Spleen (tissue), 7 donors: ENCODE measurements around the gene RALBP1.

Source experiments
- POLR2AphosphoS5 ChIP-seq, 3 donors: sonication (generic); formaldehyde crosslinking; IDR thresholded peaks; one replicate each; pipeline ENCODE4 v1.5.1; 2017; ENCODE audit warnings: antibody characterized with exemption in 3 of 3
- TF ChIP-seq, protein P1 (sequence below), 11 experiments: fragments of 200-600 bp in 7 of 11; fragments of 450-650 bp in 4 of 11; sonication (generic) in 4 of 11; IDR thresholded peaks in 8 of 11; conservative IDR thresholded peaks in 3 of 11; 1 replicate in 7 of 11; 2 replicates in 4 of 11; pipeline versions ENCODE4 v1.4.0 to v1.8.0; 2016 to 2021; ENCODE audit warnings: antibody characterized with exemption in 11 of 11, inconsistent platforms in 4 of 11, mild to moderate bottlenecking in 1 of 11
- donor health status: DM: no; HTN: no; CAD: no; lungs with moderate emphysema.
- donor health status: DM: no; HTN: no; CAD: no.
- donor health status: DM: no; HTN: no; CAD: no.

DNA sequence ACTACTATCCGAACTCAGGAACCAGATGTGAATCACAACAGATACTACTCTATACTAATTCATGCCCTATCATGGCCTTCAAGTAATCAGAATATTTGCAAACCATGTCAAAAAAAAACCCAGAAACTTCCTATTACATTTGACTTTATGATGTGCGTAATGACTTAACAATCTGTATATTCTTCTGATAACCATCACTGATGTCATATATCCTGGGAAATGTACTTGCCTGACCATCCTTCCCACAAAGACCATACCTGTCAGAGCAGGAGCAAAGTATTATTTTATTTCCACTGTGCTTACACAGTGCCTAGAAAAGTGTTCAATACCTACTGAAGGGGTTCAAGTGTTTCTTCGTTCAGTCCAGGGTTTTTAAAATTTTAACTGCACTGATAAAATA, 111.5 kb downstream of the RALBP1 start:
- TF ChIP-seq, protein P1, sequence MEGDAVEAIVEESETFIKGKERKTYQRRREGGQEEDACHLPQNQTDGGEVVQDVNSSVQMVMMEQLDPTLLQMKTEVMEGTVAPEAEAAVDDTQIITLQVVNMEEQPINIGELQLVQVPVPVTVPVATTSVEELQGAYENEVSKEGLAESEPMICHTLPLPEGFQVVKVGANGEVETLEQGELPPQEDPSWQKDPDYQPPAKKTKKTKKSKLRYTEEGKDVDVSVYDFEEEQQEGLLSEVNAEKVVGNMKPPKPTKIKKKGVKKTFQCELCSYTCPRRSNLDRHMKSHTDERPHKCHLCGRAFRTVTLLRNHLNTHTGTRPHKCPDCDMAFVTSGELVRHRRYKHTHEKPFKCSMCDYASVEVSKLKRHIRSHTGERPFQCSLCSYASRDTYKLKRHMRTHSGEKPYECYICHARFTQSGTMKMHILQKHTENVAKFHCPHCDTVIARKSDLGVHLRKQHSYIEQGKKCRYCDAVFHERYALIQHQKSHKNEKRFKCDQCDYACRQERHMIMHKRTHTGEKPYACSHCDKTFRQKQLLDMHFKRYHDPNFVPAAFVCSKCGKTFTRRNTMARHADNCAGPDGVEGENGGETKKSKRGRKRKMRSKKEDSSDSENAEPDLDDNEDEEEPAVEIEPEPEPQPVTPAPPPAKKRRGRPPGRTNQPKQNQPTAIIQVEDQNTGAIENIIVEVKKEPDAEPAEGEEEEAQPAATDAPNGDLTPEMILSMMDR (IDR thresholded peaks at IDR 0.05 in 8 of 11, conservative IDR thresholded peaks at IDR 0.05 in 3 of 11), result no peak
- TF ChIP-seq POLR2AphosphoS5 (IDR thresholded peaks at IDR 0.05), result no peak
